ENCODE measurements around the gene FBN1. TPM values are rescaled to one million over a fixed set of nuclear protein-coding genes. Genes with fewer than 3 reads are reported as not detected.
A peak's percentile ranks its signal among the peaks of the same experiment; 100 is the strongest.

The FBN1 gene
- total and polyA plus RNA-seq, 8 donors = 1.5 to 35.2 (median 5.2) TPM

- H3K4me1 ChIP-seq = no peaks in the 10 kb centered on the region
- FAIRE-seq = no peak
- H3K36me3 ChIP-seq = no peaks in the 10 kb centered on the region
- no peaks in the 10 kb centered on the region for H3K27me3 ChIP-seq
- intact Hi-C loops (cut with DNase I) = no loop called here
- TF ChIP-seq, protein P1, sequence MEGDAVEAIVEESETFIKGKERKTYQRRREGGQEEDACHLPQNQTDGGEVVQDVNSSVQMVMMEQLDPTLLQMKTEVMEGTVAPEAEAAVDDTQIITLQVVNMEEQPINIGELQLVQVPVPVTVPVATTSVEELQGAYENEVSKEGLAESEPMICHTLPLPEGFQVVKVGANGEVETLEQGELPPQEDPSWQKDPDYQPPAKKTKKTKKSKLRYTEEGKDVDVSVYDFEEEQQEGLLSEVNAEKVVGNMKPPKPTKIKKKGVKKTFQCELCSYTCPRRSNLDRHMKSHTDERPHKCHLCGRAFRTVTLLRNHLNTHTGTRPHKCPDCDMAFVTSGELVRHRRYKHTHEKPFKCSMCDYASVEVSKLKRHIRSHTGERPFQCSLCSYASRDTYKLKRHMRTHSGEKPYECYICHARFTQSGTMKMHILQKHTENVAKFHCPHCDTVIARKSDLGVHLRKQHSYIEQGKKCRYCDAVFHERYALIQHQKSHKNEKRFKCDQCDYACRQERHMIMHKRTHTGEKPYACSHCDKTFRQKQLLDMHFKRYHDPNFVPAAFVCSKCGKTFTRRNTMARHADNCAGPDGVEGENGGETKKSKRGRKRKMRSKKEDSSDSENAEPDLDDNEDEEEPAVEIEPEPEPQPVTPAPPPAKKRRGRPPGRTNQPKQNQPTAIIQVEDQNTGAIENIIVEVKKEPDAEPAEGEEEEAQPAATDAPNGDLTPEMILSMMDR (IDR thresholded peaks at IDR 0.05) = no peak
- DNase-seq = peak in 2 of 6 donors; percentile 22 to 27
- H3K4me3 ChIP-seq = no peak overlapping the region
- peak in 2 of 4 donors; percentile 43 to 55 for ATAC-seq
- H3K27ac ChIP-seq = no peak overlapping the region
- no peaks in the 10 kb centered on the region for H3K9me3 ChIP-seq
- WGBS, 2 donors = 95 to 100% methylated on average over 2 of the region's 2 CpGs
Measured at GRCh38 chr15:48682942-48683651, 37.6 kb upstream of the FBN1 start.

DNA sequence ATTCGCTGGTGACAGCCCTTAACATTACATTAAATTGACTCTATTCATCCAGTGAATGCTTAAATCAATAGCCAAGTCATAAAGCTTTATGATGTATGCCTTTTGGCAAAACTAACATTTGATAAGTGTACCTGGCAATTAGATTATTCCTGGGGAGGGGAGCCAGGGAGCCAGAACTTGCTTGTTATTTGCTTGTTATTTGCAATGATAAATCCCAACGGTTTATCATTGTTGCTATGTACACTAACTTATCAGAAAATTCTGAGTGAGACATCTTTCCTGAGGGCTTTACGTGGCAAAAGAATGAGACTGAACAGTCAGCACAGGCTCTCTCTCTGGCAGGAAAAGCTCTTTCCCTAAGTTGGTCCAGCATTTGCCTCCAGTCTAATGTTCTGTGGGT, 35.8 kb upstream of the FBN1 start:
- Histone ChIP-seq H3K4me3 (no peak overlapping the region), H3K36me3 (no peaks in the 10 kb centered on the region), H3K27ac (no peak overlapping the region), H3K4me1 (no peaks in the 10 kb centered on the region), H3K9me3 (no peaks in the 10 kb centered on the region), H3K27me3 (no peaks in the 10 kb centered on the region)
- DNase-seq (no peak), FAIRE-seq (no peak), ATAC-seq (no peak)
- 20 to 27% methylated on average over 3 of the region's 3 CpGs for WGBS, 2 donors
- TF ChIP-seq, protein P1 (IDR thresholded peaks at IDR 0.05) = no peak
- intact Hi-C loops (cut with DNase I) = no loop called here

DNA sequence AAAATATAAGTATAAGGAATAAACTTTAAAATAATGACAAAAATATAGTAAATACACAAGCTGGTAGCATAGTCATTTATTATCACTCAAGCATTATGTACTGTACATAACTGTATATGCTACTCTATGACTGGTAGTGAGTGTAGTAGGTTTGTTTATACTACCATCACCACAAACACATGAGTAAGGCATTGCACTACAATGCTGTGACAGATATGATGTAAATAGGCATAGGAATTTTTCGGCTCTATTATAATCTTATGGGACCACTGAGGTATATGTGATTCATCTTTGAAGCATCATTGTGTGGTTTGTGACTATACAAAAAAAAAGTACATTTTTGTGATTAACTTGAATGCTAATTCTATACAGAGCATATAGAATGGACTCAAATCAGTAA, 35.3 kb upstream of the FBN1 start:
- DNase-seq = no peak
- no peak for ATAC-seq
- Histone ChIP-seq H3K36me3 (no peaks in the 10 kb centered on the region), H3K27ac (no peak overlapping the region), H3K4me1 (no peaks in the 10 kb centered on the region), H3K27me3 (no peaks in the 10 kb centered on the region), H3K4me3 (no peak overlapping the region), H3K9me3 (no peaks in the 10 kb centered on the region)
- intact Hi-C loops (cut with DNase I) = no loop called here
- TF ChIP-seq, protein P1 (IDR thresholded peaks at IDR 0.05) = no peak
- FAIRE-seq = no peak
- WGBS, 2 donors = 91 to 94% methylated on average over 1 of the region's 1 CpG

GRCh38 chr15:48679952-48680351, 34.4 kb upstream of the FBN1 start:
- no peak overlapping the region for H3K27ac ChIP-seq
- H3K27me3 ChIP-seq = no peaks in the 10 kb centered on the region
- ATAC-seq (no peak), DNase-seq (no peak), FAIRE-seq (no peak)
- 72 to 78% methylated on average over 2 of the region's 2 CpGs for WGBS, 2 donors
- H3K4me1 ChIP-seq = no peaks in the 10 kb centered on the region
- TF ChIP-seq, protein P1 (IDR thresholded peaks at IDR 0.05) = no peak
- no peaks in the 10 kb centered on the region for H3K36me3 ChIP-seq
- intact Hi-C loops (cut with DNase I) = no loop called here
- H3K4me3 ChIP-seq = no peak overlapping the region
- no peaks in the 10 kb centered on the region for H3K9me3 ChIP-seq

GRCh38 chr15:48678851-48679250, 33.3 kb upstream of the FBN1 start:
- ATAC-seq = no peak
- H3K4me1 ChIP-seq = no peaks in the 10 kb centered on the region
- no peak overlapping the region for H3K27ac ChIP-seq
- no peak overlapping the region for H3K4me3 ChIP-seq
- intact Hi-C loops (cut with DNase I) = no loop called here
- no peak for FAIRE-seq
- H3K27me3 ChIP-seq = no peaks in the 10 kb centered on the region
- TF ChIP-seq, protein P1 (IDR thresholded peaks at IDR 0.05) = no peak
- no peak for DNase-seq
- no peaks in the 10 kb centered on the region for H3K9me3 ChIP-seq
- H3K36me3 ChIP-seq = no peaks in the 10 kb centered on the region
- 86 to 97% methylated on average over 7 of the region's 7 CpGs for WGBS, 2 donors

Measured in pancreas (tissue), 10 donors.